Lower lobe of right lung (tissue), 2 donors: ENCODE measurements around the gene GAPT. TPM values are rescaled to one million over a fixed set of nuclear protein-coding genes. Genes with fewer than 3 reads are reported as not detected.
A peak's percentile ranks its signal among the peaks of the same experiment; 100 is the strongest.

Source experiments
- ATAC-seq, 2 donors: fragments of 200-7000 bp; cut with Tn5 transposase; one replicate each; pipeline ENCODE4 v1.9.1; 2020 to 2022; ENCODE audit warnings: mild to moderate bottlenecking in 2 of 2, moderate library complexity in 2 of 2
- DNase-seq: peaks from one replicate; pipeline ENCODE4 v3.0.0-alpha.2; 2020
- H3K27ac ChIP-seq: fragments of 200-600 bp; one replicate; pipeline ENCODE4 v1.8.0; 2022
- H3K27me3 ChIP-seq: fragments of 200-600 bp; one replicate; pipeline ENCODE4 v1.8.0; 2022; ENCODE audit warnings: low read depth
- H3K36me3 ChIP-seq: fragments of 200-600 bp; one replicate; pipeline ENCODE4 v1.8.0; 2022; ENCODE audit warnings: mild to moderate bottlenecking
- H3K4me1 ChIP-seq: fragments of 200-600 bp; one replicate; pipeline ENCODE4 v1.8.0; 2022
- H3K4me3 ChIP-seq: fragments of 200-600 bp; one replicate; pipeline ENCODE4 v1.8.0; 2022; ENCODE audit warnings: mild to moderate bottlenecking
- H3K9me3 ChIP-seq: fragments of 200-600 bp; one replicate; pipeline ENCODE4 v1.8.0; 2022
- CTCF ChIP-seq: fragments of 200-600 bp; IDR thresholded peaks from one replicate; pipeline ENCODE4 v1.8.0; 2022; ENCODE audit warnings: antibody characterized with exemption, mild to moderate bottlenecking
- intact Hi-C: fragments of 100-400 bp; cut with DNase I; formaldehyde crosslinking; loops from one replicate; pipeline ENCODE4 v1.11.0; 2022
- total RNA-seq: library from RNA; stranded (reverse); fragmentation: NEBNext Ultra II Directional; extraction: Animal tissue kit (Norgen Biotek cat#: 25700); gene quantifications from one replicate; pipeline ENCODE4 v1.2.1, GENCODE V29; 2021
- donor health status: DM: no; HTN: yes; CAD: no; lungs with severe emphysema.

The GAPT gene
- total RNA-seq, 1 donor from 2014 or later, result 6.5 TPM

GRCh38 chr5:58455066-58455465 lies 36.2 kb upstream of the GAPT start:
- intact Hi-C loops, result loop anchor here (10.0 kb wide), 1 partner anchor 570 kb away; no protein-coding TSS in a partner anchor
- no peak for TF ChIP-seq CTCF
- DNase-seq (no peak), ATAC-seq (no peak)
- Histone ChIP-seq H3K27me3 (no peaks in the 10 kb centered on the region), H3K36me3 (peaks cover 44% of the 10 kb centered on the region), H3K9me3 (no peaks in the 10 kb centered on the region), H3K4me1 (peaks cover 18% of the 10 kb centered on the region), H3K4me3 (peak overlapping the region; percentile 78), H3K27ac (no peak overlapping the region)

- intact Hi-C loops, result loop anchor here (10.0 kb wide), 1 partner anchor 571 kb away; no protein-coding TSS in a partner anchor
- no peak for ATAC-seq
- peak overlapping the region; percentile 78 for H3K4me3 ChIP-seq
- no peak for TF ChIP-seq CTCF
- no peaks in the 10 kb centered on the region for H3K27me3 ChIP-seq
- H3K27ac ChIP-seq, result no peak overlapping the region
- peaks cover 18% of the 10 kb centered on the region for H3K4me1 ChIP-seq
- peaks cover 44% of the 10 kb centered on the region for H3K36me3 ChIP-seq
- no peak for DNase-seq
- no peaks in the 10 kb centered on the region for H3K9me3 ChIP-seq
Observed at GRCh38 chr5:58455480-58455879, 35.8 kb upstream of the GAPT start.

- DNase-seq (no peak), ATAC-seq (no peak)
- Histone ChIP-seq H3K27ac (no peak overlapping the region), H3K4me1 (peaks cover 18% of the 10 kb centered on the region), H3K36me3 (peaks cover 44% of the 10 kb centered on the region), H3K4me3 (peak overlapping the region; percentile 78), H3K9me3 (no peaks in the 10 kb centered on the region), H3K27me3 (no peaks in the 10 kb centered on the region)
- no peak for TF ChIP-seq CTCF
- intact Hi-C loops, result loop anchor here (10.0 kb wide), 1 partner anchor 571 kb away; no protein-coding TSS in a partner anchor
Observed at GRCh38 chr5:58456026-58456425, 35.2 kb upstream of the GAPT start.

- Histone ChIP-seq H3K27ac (no peak overlapping the region), H3K36me3 (peaks cover 44% of the 10 kb centered on the region), H3K27me3 (no peaks in the 10 kb centered on the region), H3K4me3 (peak overlapping the region; percentile 78), H3K4me1 (peaks cover 18% of the 10 kb centered on the region), H3K9me3 (no peaks in the 10 kb centered on the region)
- intact Hi-C loops, result loop anchor here (10.0 kb wide), 1 partner anchor 572 kb away; no protein-coding TSS in a partner anchor
- DNase-seq, result no peak
- no peak for TF ChIP-seq CTCF
- ATAC-seq, result no peak
Observed at GRCh38 chr5:58456486-58456885, 34.7 kb upstream of the GAPT start.

- intact Hi-C loops, result loop anchor here (10.0 kb wide), 1 partner anchor 572 kb away; no protein-coding TSS in a partner anchor
- DNase-seq, result no peak
- peak overlapping the region; percentile 78 for H3K4me3 ChIP-seq
- no peaks in the 10 kb centered on the region for H3K9me3 ChIP-seq
- H3K27me3 ChIP-seq, result no peaks in the 10 kb centered on the region
- no peak for ATAC-seq
- TF ChIP-seq CTCF, result no peak
- no peak overlapping the region for H3K27ac ChIP-seq
- H3K36me3 ChIP-seq, result peaks cover 44% of the 10 kb centered on the region
- peaks cover 20% of the 10 kb centered on the region for H3K4me1 ChIP-seq
Observed at GRCh38 chr5:58457050-58457449, 34.2 kb upstream of the GAPT start.
